ENCODE results near the gene GGT6.

The GGT6 gene

DNA sequence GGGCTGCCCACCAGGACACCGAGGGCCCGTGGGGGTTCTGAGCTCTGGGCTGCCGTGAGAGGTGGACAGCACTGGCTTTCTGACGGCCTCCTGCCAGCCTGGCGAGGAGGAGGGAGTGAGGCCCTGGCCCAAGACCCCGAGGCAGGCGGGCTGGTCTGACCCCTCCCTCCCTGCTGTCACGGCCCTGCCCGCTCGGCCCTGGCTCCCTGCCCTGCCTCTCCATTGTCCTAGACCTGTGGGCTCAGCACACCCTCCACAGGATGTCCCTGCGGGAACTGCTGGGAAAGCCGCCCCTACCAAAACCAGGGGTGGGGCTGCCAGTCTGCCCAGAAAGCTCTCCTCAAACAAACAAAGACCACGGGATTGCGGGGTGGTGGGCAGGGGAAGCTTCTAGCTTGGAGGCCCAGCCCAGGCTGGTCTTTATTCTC, 41.0 kb downstream of the GGT6 start:
- no peak for DNase-seq

DNA sequence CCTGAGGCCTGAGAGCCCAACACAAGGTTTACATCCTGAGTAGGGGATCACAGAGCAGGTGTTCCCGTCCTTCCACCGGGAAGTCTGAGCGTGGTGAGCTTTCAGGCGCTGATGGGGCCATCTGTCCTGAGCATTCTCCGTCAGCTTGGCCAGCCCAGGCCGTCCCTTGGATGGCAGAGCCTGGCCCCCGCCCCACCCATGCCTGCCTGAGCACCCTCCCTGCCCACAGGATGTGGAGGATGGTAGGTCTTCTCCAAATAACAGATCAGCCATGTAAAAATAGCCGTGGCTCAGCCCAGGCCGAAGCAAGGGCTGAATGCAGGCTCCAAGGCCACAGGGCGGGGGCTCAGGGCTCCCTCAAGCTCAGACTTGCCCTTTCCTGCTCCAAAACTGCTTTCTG, 41.5 kb downstream of the GGT6 start:
- DNase-seq = no peak

DNA sequence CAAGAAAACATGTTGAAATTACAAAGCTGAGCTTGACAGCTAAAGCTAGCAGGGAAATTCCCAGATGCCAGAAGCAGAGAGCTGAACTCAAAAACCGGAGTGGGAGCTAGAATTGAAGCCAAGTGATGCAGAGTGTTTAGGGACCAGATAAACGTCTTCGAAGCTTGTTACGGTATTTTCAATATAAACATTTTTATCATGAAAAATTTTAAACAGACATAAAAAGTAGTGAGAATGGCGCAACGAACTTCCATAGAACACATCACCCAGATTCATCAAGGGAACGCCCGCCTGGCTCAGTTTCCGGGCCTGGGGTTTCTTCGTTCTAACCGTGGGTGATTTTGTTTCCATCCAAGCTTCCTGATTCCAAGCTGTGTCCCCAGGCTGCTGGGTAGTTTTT, 43.6 kb downstream of the GGT6 start:
- DNase-seq = no peak

DNA sequence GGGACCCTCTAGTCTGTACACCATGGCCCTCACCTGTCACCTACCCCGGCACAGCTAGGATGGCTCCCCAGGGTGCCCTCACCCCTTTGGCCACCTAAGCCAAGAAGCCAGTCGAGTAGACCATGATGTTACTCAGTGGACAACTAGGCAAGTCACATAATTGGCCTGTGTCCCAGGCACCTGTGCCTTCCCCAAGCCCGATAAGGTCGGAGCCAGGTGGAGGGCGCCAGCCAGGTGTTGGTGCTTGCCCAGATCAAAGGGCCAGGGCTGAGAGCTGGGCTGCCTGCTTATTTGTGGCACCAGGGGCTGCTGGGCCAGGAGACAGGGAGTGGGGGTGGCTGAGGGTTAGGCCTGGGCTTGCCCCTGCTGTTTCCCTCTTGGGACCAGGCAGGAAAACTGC, 44.9 kb downstream of the GGT6 start:
- no peak for DNase-seq

DNA sequence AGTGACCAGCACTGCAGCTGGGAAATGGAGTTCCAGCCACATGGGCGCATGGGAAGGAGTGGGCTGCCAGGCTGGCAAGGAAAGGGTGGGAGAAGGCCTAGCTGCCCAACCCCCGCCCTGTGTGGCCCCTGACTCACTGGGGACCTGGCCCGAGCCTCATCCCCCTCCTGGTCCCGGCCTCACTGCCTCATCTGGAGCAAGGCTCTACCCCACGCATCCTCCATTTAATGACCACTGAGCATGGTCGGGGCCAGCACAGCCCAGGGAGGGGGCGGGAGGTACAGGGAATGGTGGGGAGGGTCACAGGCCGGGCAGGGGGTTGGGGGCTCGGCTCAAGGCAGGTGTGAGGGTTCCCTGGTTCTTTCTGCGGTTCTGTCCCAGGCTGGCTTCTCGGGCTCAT, 45.6 kb downstream of the GGT6 start:
- no peak for DNase-seq

DNA sequence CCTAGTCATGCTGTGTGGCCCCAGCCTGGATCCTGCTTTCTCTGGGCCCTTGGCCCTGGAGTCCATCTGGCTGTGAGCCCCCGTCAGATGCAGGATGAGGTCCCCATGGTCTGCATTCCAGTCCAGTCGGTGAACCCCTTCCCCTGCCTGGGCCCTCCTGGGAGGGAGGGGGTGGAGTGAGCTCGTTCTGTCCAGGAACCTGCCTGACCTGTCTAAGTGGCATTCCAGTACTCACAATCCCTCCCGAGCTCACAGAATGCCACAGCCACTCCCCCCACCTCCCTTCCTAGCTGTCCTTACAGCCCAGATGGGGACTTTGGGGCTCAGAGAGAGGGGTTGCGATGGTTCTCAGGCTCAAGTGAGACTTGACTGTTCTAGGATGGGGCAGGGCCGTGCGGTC, 46.2 kb downstream of the GGT6 start:
- no peak for DNase-seq

DNA sequence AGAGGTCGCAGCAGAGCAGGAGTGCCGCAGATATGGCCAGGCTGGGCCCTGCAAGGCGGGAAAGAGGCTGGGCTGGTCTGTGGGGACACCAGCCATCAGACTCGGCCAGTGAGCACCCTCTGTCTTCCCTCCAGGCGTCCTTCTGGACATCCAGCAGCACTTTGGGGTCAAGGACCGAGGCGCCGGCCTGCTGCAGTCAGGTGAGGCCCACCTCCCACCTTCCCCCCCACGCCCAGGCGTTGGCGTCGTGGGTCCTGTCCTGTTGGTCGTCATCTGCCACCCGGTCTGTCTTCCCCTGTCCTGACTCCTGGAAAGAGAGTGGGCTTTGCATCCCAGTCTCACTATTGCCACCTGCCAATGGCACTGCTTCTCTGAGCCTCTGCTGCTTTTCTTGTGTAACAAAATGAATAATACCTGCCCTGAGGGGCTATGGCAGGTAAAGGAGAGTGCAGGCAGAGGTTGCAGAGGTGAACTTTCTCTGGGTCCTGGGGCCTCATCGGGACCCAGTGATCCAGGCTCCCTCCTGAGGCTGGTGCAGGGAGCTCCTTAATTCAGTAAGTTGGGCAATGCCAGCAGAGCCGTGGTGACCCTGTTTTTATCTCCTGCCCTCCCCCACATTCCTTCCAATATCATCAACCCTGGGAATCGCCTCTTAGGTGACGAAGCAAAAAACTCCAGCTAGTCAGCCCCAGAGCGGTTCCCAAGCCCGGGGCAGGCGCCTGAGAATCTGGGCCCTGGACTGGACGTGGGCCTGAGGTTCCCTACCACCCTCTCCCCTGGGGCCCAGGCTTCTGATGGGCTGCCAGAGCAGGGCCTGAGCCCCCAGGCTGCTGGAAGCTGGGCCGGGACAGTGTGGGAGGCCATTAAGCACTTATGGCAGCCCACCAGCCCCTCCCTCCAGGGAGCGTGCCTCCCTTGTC, 47.0 kb downstream of the GGT6 start:
- DNase-seq = no peak

DNA sequence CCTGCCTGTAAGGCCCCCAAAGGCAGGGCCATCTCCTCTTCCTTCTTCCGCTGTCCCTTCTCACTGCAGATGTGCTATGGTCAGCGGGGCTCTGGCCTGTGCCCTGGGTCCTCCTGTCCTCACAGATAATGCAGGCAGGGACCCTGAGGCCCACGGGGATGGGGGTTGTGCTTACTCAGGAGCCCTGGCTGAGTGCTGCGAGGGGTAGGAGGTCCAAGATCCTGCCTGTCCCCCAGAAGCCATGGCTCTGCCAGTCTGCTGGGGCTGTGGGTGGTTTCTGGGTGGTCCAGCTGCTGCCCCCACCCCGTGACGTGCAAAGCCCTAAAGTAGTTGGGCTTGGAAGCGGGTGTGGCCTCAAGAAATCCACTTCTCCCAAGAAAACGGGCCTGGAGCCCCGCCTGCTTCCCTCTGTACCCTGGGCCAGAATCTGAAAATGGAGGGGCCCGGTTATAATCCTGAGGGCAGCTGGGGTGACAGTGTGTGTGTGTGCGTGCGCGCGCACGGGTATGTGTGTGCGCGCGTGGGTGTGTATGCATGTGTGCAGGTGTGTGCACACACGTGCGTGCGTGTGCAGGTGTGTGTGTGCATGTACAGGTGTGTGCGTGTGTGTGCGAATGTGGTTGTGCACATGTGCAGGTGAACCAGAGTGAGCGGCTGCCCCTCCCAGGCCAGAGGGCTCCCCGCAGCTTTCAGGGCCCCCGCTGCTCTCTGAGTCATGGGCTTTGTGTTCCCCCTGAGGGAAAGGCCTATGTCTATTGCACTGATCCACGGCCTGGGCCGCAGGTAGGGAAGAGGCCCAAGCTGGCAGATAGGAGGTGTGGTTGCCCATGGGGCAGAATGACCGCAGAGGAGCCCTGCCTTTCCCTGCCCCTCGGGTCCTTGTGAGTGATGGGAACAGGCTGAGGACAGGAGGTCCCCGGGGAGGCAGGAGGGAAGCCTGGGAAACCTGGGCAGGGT, 47.9 kb downstream of the GGT6 start:
- DNase-seq = no peak

DNA sequence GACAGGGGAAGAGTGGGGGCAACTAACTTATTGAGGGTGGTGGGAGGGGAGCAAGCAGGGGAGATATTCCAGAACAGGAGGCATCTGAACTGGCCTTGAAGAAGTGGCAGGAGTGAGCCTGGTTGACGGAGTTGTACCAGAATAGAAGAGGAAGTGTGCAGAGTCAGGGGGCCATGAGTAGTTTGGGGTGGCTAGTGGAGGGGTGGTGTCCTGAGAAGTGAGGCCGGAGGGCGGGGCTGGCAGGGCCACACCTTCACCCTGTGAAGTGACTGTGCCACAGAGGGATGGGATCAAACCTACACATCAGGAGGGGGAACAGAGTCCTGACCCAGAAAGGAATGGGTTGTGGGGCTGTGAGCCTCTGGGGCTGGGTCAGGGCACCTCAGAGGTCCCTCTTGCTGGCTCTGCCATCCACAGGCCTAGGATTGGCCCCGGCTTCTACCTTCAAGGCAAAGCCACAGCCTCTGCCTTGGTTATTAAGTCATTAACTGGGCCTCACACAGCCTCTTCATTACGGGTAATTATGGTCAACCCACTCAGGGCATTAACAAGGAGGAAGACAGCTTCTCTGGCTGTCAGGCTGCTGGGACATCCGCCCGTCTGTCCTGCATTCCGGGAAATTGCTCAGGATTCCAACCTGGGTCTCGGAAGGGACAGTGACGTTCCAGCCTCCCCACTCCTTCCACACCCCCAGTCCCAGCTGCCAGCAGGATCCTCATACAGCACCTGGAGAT, 49.0 kb downstream of the GGT6 start:
- no peak for DNase-seq

DNA sequence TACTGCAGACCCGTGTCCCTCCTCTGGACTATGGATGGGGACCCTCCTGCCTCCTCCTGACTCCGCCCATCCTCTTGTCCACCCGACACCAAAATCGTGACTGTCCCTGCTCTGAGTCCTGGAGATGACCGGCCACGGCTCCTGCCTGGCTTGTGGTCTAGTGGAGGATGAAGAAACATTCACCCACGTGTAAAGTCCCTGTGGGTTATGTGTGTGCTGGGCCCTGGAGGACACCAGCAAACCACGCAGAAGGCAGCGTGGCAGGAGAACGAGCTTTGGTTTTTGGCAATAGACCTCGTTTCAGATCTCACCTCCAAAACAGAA, 49.8 kb downstream of the GGT6 start:
- DNase-seq = no peak

DNA sequence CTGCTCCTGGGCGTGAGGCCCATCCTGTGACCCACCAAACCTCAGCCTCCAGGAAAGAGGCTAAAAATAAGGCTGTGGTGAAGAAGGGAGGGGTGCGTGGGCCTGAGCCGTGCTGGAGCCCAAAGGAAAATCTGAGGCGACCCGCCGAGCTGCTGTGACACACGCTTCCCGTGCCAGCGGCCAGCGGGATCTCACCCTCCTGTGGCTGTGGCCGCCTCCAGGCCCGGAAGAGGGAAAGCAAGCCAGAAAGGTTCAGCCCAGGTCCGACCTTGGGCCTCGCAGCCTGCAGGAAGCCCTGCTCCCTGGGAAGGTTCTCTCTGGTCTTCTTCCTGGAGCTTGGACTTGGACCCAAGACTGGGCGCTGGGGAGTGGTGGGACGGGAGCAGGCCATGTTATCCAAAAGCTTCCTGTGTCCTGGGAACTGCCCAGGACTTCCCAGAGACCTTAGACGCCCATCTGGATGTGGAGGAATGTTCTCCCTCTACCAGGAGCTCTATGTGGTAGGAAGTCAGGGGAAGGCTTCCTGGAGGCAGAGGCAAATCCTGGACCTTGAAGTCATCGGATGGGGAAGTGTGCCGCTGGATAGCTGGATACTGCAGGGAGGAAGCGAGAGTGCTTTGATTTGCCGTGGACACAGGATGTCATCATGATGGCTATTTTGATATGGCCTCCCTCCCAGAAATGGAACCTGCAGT, 50.3 kb downstream of the GGT6 start:
- no peak for DNase-seq

DNA sequence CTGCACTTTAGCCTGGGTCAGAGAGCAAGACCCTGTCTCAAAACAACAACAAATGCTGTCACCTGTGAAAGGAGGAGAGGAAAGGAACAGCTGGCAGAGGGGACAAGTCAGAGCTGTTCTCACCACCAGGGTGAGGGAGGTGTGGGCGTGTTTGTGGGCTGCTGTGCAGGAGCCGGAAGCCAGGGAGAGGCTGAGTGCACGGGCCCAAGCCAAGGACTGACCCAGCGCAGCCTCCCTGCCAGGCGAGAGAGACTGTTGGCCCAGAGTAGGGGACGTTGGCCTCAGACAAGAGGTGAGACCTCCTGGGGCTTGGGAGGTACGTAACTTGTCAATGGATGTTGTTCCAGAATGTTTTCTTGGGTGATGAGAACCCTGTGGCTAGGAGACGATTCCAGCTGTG, 51.0 kb downstream of the GGT6 start:
- DNase-seq = no peak

DNA sequence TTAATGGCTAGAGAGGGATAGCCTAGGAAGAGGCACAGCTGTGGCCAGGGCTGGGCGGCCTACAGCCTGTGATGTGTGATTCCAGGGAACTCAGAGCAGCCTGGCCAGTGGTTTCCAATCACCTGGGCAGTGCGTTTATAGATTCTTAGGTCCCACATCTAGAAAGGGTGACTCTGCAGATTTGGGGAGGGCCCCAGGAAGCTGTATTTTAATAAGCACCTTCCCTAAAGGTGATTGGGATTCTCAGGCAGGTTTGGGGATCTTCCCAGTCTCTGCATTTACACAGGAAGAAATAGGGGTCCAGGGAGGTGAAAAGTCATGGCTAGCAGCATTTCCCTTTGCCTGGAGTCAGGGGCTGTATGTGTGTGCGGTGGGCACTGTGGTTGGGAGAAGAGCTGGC, 52.2 kb downstream of the GGT6 start:
- no peak for DNase-seq

DNA sequence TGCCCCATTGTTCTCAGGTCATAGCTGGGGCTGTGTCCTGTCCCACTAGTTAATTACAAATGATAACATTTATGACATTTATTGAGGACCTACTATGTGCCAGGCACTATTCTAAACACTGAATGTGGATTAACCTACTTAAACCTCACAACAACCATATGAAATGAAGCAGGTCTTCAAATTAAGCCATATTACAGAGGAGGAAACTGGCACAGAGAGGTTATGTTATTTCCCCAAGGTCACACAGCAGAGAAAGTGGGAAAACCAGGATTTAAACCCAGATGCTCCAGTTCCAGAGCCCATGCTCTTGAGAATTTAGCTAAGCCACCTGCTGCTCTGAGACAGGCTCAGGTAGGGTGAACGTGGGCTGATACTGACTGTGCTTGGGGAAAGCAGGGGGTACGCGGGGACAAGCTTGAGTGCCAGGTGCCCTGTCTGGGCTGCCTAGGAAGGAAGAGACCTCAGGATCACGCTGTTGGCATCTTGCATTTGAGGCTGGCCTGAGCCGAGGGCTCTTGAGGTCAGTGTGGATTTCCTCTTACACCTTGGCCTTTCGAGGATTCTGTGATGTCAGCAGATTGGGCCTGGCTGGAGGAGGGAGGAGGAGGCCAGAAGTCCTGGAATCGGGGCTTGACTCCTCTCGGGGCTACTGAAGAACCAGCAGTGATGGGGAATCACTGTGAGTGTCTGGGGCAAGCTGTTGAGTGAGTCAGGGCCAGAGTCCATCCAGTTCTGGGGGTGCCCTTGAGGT, 52.8 kb downstream of the GGT6 start:
- DNase-seq = no peak
